Stimulated activated naive B cell treated with anti-CD40 and anti-IgM and Interleukin-4, amounts not matched to agents 10 μg/mL and 1 μg/mL and 100 μg/mL, for 72 hours (primary cell): ENCODE results near the gene NEUROG1.
A peak's percentile ranks its signal among the peaks of the same experiment; 100 is the strongest.

Experiments used
- ATAC-seq, 2 donors: fragments of 150-1000 bp; cut with Tn5 transposase; replicated peaks; 2 replicates each; pipeline ENCODE4 v1.10.0; 2021; ENCODE audit warnings: moderate library complexity in 1 of 2
- DNase-seq: peaks from one replicate; pipeline ENCODE4 v3.0.0; 2021
- H3K27ac Mint-ChIP-seq: one replicate; pipeline ENCODE4 v1.8.0; 2022; ENCODE audit warnings: mild to moderate bottlenecking, mixed read lengths
- H3K27me3 Mint-ChIP-seq, 2 donors: one replicate each; pipeline ENCODE4 v1.8.0; 2022; ENCODE audit warnings: mixed read lengths in 2 of 2
- H3K36me3 Mint-ChIP-seq, 2 donors: one replicate each; pipeline ENCODE4 v1.8.0; 2022; ENCODE audit warnings: mixed read lengths in 2 of 2, mild to moderate bottlenecking in 1 of 2
- H3K4me1 Mint-ChIP-seq, 2 donors: one replicate each; pipeline ENCODE4 v1.8.0; 2022; ENCODE audit warnings: mixed read lengths in 2 of 2, mild to moderate bottlenecking in 1 of 2
- H3K4me3 Mint-ChIP-seq, 2 donors: one replicate each; pipeline ENCODE4 v1.8.0; 2022; ENCODE audit warnings: mild to moderate bottlenecking in 2 of 2, mixed read lengths in 2 of 2, moderate library complexity in 1 of 2
- H3K9me3 Mint-ChIP-seq, 2 donors: one replicate each; pipeline ENCODE4 v1.8.0; 2022; ENCODE audit warnings: mixed read lengths in 2 of 2, mild to moderate bottlenecking in 1 of 2

The NEUROG1 gene, protein sequence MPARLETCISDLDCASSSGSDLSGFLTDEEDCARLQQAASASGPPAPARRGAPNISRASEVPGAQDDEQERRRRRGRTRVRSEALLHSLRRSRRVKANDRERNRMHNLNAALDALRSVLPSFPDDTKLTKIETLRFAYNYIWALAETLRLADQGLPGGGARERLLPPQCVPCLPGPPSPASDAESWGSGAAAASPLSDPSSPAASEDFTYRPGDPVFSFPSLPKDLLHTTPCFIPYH

DNA sequence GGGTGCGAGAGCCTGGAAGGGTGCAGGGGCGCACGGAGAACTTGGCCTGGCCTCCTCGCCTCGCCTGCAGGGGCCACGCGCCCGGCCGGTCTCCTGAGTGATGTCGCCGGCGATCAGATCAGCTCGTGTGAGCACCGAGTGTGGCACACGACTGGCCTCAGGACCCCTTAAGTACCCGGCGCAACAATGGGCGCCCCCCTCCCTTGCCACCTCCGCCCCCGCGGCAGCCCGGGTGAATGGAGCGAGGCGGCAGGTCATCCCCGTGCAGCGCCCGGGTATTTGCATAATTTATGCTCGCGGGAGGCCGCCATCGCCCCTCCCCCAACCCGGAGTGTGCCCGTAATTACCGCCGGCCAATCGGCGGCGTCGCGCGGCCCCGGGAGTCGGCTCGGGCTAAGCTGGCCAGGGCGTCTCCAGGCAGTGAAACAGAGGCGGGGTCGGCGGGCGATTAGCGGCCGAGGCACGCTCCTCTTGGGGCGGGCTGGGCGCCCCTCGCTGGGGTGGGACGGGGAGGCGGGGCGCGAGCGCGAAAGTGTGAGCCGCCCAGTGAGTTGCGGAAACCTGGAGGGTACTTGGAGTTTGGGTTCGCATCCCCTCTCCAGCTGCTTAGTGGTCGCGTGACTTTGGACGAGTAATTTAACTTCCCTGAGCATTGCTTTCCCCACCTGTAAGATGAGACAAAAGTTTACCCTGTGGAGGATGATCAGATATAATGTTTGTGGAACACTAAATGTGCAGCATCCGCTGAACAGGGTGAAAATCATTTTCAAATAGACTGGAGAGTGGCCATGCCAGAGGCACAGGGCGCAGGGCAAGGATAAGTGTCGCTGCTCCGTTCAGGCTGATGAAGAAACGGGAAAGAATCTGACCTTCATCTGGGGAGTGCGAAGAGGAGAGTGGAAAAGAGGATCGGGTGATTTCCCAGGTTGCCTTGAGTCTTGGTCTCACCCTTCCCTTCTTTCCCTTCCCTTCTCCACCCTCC lies at the start of gene NEUROG1:
Gene NEUROG1 (minus strand): TSS at position 145 of the 982 bp plus-strand sequence. CDS start 274 bp downstream, outside the sequence.
- H3K9me3 Mint-ChIP-seq = no peaks in the 10 kb centered on the region
- H3K4me1 Mint-ChIP-seq = peaks cover 8 to 21% of the 10 kb centered on the region in 2 donors
- DNase-seq = no peak
- H3K36me3 Mint-ChIP-seq = no peaks in the 10 kb centered on the region
- no peak for ATAC-seq
- peak within 1 kb of the TSS; percentile 12 to 58 for H3K4me3 Mint-ChIP-seq
- H3K27ac Mint-ChIP-seq = peak within 1 kb of the TSS; percentile 78
- peaks cover 78 to 96% of the 10 kb centered on the region in 2 donors for H3K27me3 Mint-ChIP-seq

DNA sequence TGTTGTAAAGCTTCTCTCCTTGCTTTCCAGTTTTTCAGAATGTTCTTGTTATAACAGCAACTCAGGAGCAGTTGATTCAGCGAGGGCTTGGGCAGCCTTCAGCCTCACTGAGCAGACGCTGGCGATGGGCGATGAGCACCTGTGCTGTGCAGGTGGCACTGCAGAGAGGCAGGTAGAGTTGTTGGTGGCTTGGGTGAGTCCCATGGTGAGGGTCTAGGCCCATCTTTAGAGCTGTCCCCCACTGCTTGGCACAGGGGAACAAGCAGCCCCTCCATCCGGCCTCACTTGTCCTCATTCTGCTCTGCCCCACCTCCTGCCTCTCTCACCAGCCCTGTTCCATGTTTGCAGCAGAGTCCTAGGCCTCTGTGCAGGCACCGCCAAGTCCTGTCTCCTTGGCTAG lies 49.2 kb upstream of the NEUROG1 start:
- no peak overlapping the region for H3K27ac Mint-ChIP-seq
- no peaks in the 10 kb centered on the region for H3K36me3 Mint-ChIP-seq
- no peaks in the 10 kb centered on the region for H3K4me1 Mint-ChIP-seq
- H3K9me3 Mint-ChIP-seq = no peaks in the 10 kb centered on the region
- no peak for ATAC-seq
- no peak for DNase-seq
- H3K27me3 Mint-ChIP-seq = peaks cover 30 to 33% of the 10 kb centered on the region in 2 donors
- H3K4me3 Mint-ChIP-seq = no peak overlapping the region

DNA sequence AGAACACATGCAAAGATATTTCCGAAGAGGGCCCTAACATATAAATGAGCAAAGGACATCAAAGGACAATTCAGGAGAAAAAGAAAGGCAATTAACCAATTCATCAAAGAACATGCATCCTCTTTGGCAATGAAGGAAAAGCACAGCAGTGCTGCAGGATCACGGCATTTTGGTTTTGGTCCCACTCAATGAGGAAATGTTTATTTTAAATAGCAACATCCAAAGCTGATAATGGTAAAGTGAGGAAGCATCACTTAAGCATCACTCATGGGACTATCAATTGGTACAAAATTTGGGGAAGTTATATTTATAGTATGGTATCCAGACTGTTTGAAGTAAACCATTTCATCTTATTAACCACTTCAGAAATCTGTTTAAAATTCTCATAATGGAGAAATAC lies 48.5 kb upstream of the NEUROG1 start:
- peaks cover 36 to 39% of the 10 kb centered on the region in 2 donors for H3K27me3 Mint-ChIP-seq
- DNase-seq = no peak
- no peak for ATAC-seq
- no peak overlapping the region for H3K4me3 Mint-ChIP-seq
- H3K4me1 Mint-ChIP-seq = peaks cover 0 to under 1% of the 10 kb centered on the region in 2 donors
- no peak overlapping the region for H3K27ac Mint-ChIP-seq
- H3K9me3 Mint-ChIP-seq = no peaks in the 10 kb centered on the region
- no peaks in the 10 kb centered on the region for H3K36me3 Mint-ChIP-seq

DNA sequence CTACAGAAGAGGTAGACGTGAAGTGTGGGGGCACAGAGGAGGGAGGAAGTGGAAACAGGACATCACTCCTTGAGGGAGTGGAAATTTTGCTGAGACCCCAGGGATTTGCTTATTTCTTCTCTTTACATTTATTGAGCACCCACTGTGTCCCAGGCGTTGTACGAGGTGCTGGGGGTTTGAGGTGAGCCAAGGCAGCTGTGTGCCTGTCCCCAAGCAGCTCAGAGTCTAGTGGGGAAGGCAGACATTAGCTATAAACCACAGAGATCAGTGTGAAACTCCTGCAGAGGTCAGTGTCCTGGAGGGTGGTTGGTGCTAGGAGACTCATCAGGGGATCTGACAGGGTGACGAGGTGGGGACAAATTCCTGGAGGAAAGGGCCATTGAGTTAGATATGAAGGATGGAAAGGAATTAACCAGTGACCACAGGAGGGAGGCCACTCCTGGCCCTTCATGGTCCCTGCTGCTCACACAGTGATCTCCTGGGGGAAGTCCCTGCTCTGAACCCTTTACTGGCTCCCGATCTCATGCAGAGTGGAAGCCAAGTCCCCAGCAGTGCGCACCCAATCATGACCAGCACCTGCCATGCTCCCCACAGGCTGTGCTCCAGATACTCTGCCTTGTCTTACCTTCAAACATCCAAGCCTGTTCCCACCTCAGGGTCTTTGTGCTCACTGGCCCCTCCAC lies 46.5 kb upstream of the NEUROG1 start:
- ATAC-seq (no peak), DNase-seq (no peak)
- Mint-ChIP-seq H3K27me3 (peaks cover 48 to 59% of the 10 kb centered on the region in 2 donors), H3K27ac (no peak overlapping the region), H3K9me3 (no peaks in the 10 kb centered on the region), H3K4me1 (peaks cover 4 to 6% of the 10 kb centered on the region in 2 donors), H3K36me3 (no peaks in the 10 kb centered on the region), H3K4me3 (no peak overlapping the region)

DNA sequence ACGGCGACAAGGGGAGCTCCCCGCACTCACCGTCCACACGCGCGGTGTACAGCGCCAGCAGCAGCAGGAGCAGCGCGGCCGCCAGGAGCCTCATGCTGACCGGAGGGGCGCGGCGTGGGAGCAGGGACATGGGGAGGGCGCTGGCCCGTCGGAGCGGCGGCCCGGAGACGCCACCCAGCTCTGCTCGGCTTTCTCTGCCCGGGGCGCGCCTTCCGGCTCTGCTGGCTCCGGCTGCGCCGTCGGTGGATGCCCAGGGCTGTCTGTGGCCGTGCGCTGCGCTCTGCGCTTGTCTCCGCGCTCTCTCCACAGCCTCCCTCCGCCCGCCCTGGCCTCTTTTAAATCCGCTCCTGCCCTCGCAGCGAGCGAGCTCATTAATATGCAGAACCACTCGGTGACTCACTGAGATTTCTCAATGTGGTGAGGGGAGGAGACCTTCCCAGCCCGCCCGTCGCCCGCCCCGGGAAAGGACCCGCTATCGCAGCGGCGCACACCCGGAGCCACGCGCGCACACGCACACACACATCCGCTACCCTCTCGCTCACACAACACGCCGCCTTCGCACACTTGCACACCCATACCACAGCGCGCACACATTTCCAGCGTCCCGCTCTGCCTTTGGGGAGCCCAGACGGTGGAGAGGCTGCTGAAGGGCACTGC lies 43.0 kb upstream of the NEUROG1 start, which contains the start of gene CXCL14:
Gene CXCL14 (minus strand): TSS at position 307 of the 657 bp plus-strand sequence. CDS start 213 bp downstream, at position 94.
- DNase-seq (no peak), ATAC-seq (no peak)
- Mint-ChIP-seq H3K27ac (no peak within 1 kb of the TSS), H3K4me3 (peak within 1 kb of the TSS in 1 of 2 donors; percentile 45), H3K9me3 (no peaks in the 10 kb centered on the region), H3K27me3 (peaks cover 52 to 65% of the 10 kb centered on the region in 2 donors), H3K36me3 (no peaks in the 10 kb centered on the region), H3K4me1 (peaks cover 4 to 6% of the 10 kb centered on the region in 2 donors)

DNA sequence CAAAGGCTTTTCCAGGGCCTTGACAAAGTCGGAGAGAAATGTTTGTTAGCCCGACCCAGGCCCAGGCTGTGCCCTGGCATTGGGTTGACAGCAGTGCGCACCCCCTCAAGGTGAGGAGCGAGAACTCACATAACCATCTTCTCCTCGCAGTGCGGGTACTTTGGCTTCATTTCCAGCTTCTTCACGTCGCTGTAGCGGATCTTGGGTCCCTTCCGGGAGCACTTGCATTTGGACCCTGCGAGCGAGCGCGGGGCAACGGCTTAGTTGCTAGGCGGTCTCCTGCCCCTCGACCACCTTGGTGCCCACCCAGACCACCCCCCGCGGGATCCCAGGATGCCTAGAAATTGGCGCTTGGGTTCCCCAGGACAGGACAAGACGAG lies 42.5 kb upstream of the NEUROG1 start:
- ATAC-seq (no peak), DNase-seq (no peak)
- Mint-ChIP-seq H3K36me3 (no peaks in the 10 kb centered on the region), H3K27me3 (peaks cover 52 to 60% of the 10 kb centered on the region in 2 donors), H3K4me3 (no peak overlapping the region), H3K9me3 (no peaks in the 10 kb centered on the region), H3K27ac (no peak overlapping the region), H3K4me1 (peaks cover 4 to 6% of the 10 kb centered on the region in 2 donors)

DNA sequence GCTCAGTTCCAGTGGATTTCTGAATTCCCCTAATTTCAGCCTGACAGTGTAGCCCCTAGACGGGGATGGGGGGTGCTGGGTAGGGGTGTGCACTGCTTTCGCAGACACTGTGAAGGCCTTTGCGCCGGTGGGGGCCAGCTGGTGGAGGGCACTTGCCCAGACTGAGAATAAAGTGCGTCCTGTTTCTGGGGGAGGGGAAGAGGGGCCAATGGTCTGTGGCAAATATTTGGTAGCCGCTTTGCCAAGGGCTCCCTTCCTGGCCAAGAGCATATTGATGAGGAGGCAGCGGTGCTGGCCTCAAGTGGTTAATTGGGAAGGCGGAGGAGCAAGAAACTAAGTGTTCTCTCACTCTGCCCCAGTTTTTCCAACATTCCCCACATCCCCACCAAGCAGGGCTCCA lies 41.7 kb upstream of the NEUROG1 start:
- H3K36me3 Mint-ChIP-seq = no peaks in the 10 kb centered on the region
- peaks cover 4 to 6% of the 10 kb centered on the region in 2 donors for H3K4me1 Mint-ChIP-seq
- peaks cover 49 to 51% of the 10 kb centered on the region in 2 donors for H3K27me3 Mint-ChIP-seq
- no peak overlapping the region for H3K27ac Mint-ChIP-seq
- DNase-seq (no peak), ATAC-seq (no peak)
- H3K4me3 Mint-ChIP-seq = no peak overlapping the region
- no peaks in the 10 kb centered on the region for H3K9me3 Mint-ChIP-seq

DNA sequence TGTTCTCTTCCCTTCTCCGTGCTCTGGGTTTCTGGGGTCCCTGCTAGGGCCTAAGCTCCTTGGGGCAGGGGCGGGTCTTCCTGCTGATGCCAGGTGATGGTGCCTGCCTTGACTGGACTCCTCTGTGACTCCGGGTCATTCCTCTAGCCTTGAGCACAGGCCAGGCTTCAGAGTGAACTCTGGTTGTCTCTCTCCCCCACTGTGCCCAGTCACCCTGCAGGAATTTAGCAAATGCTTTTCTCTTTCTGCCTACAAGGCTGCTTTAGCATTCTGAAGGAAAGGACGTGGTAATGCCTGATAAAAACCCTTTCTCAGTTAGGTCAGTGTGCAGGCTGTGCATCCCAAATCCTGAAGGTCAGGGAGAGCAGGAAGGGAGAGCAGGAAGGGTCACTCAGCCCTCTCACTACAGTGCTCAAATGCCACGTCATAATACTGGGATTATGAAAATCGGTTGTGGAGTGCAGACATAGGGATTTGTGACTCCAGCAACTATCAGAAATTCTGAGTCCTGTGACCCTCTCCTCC lies 40.4 kb upstream of the NEUROG1 start:
- no peak for DNase-seq
- H3K4me3 Mint-ChIP-seq = no peak overlapping the region
- H3K27ac Mint-ChIP-seq = no peak overlapping the region
- H3K36me3 Mint-ChIP-seq = no peaks in the 10 kb centered on the region
- H3K9me3 Mint-ChIP-seq = no peaks in the 10 kb centered on the region
- ATAC-seq = no peak
- H3K27me3 Mint-ChIP-seq = peaks cover 41 to 43% of the 10 kb centered on the region in 2 donors
- peaks cover 4 to 6% of the 10 kb centered on the region in 2 donors for H3K4me1 Mint-ChIP-seq

DNA sequence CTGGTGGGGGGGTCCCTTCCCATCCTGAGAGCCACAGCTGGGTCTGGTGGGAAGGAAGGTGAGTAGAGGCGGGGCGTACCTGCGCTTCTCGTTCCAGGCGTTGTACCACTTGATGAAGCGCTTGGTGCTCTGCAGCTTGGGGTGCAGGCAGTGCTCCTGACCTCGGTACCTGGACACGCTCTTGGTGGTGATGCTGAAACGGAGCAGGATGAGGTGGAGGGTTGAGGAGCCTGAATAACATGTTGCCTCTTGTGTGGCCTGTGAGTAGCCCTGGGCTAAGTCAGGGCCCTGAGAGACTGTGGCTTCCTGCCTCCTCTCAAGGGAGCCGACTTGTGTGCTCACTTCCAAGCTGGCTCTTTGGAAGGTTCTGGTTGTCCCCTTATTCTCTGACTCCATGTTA lies 38.7 kb upstream of the NEUROG1 start:
- Mint-ChIP-seq H3K27me3 (peaks cover 39 to 40% of the 10 kb centered on the region in 2 donors), H3K9me3 (no peaks in the 10 kb centered on the region), H3K4me3 (no peak overlapping the region), H3K4me1 (peaks cover 4 to 6% of the 10 kb centered on the region in 2 donors), H3K27ac (no peak overlapping the region), H3K36me3 (no peaks in the 10 kb centered on the region)
- no peak for ATAC-seq
- no peak for DNase-seq

DNA sequence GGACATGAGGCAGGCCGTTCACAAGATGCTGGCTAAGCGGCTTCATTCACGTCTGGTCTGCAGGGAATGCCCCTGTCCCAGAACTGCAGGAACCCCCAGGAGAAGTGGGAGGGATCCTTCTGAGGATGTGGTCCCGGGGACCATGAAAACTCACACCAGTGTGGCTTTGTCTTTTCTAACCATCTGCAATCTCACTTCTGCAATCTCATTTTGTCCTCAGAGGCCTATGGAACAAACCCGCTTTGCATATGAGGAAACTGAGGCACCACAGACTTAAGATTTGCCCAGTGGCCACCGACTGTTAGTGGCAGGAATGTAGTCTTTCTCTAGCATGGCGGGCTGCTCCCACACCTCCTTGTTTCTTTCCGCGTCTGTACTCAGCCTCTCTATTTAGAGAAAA lies 36.1 kb upstream of the NEUROG1 start:
- no peak overlapping the region for H3K27ac Mint-ChIP-seq
- no peaks in the 10 kb centered on the region for H3K4me1 Mint-ChIP-seq
- H3K36me3 Mint-ChIP-seq = no peaks in the 10 kb centered on the region
- no peaks in the 10 kb centered on the region for H3K9me3 Mint-ChIP-seq
- H3K4me3 Mint-ChIP-seq = no peak overlapping the region
- DNase-seq (no peak), ATAC-seq (no peak)
- peaks cover 26 to 33% of the 10 kb centered on the region in 2 donors for H3K27me3 Mint-ChIP-seq

DNA sequence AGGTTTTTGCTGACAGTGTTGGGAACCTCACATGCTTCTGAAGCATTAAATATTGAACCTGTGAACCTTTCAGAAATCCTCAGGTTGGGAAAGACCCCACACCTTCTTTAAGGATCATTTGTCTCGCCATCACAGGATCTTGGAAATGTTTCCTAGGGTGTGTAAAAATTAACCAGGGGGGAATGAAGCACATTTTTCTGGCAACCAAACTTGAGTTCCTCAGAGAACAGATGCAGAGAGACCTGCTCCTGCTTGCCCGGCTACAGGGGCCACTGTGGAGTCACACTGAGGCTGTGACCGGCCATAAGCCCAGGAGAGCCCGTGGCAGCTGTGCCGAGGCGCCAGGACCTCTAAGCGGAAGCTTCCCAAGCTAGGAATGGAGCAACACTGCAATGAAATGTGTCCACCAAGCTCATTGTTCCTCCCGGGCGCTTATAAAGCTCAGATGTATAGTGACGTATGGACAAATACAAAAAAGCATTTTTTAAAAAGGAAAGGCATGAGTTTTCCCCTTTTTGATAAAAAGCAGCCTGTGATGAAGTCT lies 35.4 kb upstream of the NEUROG1 start:
- Mint-ChIP-seq H3K4me3 (no peak overlapping the region), H3K27ac (no peak overlapping the region), H3K4me1 (peaks cover 0 to 3% of the 10 kb centered on the region in 2 donors), H3K27me3 (peaks cover 29 to 39% of the 10 kb centered on the region in 2 donors), H3K36me3 (no peaks in the 10 kb centered on the region), H3K9me3 (no peaks in the 10 kb centered on the region)
- no peak for ATAC-seq
- DNase-seq = no peak

DNA sequence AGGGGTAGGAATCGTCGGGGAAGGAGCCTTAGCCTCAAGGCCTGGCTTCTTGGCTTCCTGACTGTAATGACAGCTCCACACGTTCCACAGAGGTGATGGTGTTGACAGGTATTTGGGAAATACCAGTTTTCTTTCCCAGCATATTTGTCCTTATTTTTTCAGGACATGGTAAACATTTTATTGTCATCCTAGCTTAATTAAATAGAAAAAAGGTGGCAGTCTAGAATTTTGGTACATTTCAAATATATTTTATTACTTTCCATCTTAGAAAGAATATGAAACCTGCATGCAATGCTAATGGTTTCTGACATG lies 34.6 kb upstream of the NEUROG1 start:
- no peak for ATAC-seq
- Mint-ChIP-seq H3K27me3 (peaks cover 27 to 43% of the 10 kb centered on the region in 2 donors), H3K4me1 (peaks cover 0 to 5% of the 10 kb centered on the region in 2 donors), H3K27ac (no peak overlapping the region), H3K9me3 (no peaks in the 10 kb centered on the region), H3K36me3 (no peaks in the 10 kb centered on the region), H3K4me3 (no peak overlapping the region)
- DNase-seq = no peak

DNA sequence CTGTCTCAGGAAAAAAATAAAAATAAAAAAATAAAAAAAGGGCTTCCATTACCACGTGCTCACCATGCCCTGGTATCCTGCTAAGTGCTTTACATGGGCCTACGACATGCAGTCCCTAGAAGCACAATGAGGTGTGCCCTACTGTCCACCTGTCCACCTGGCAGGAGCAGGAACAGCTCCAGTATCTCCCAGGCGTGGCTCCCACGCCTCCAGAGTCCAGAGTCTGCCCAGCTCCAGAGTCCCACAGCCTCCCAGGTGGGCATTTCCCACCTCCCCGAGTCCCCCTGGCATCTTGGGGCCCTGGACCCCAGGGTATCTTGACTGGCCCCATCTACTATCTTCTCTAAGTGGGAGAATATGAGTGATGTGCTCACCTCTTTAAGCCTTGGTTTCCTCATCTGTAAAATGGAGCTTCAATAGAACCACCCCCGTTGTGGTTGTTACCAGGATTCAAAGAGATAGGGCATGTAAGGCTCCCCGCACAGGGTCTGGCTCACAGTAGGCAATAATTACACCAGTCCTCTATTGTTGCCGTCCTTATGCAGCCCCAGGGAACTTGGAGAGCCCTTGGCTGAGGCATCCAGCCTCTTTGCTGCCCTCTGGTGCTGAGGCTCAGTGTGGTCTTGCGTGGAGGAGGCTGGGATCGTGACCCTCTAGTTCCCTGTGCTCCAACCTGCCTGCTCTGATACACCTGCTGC lies 34.1 kb upstream of the NEUROG1 start:
- Mint-ChIP-seq H3K4me1 (peaks cover 0 to 5% of the 10 kb centered on the region in 2 donors), H3K4me3 (no peak overlapping the region), H3K27ac (no peak overlapping the region), H3K9me3 (no peaks in the 10 kb centered on the region), H3K36me3 (no peaks in the 10 kb centered on the region), H3K27me3 (peaks cover 30 to 47% of the 10 kb centered on the region in 2 donors)
- ATAC-seq = peak; percentile 42 to 44
- no peak for DNase-seq
